Activated CD8-positive, alpha-beta memory T cell treated with anti-CD3 and anti-CD28 coated beads, Interleukin-2, amount 10 ng/mL, durations not matched to agents 7 days and 5 days (primary cell): ENCODE results near the gene FPGS. TPM values are rescaled to one million over a fixed set of nuclear protein-coding genes. Genes with fewer than 3 reads are reported as not detected.
A peak's percentile ranks its signal among the peaks of the same experiment; 100 is the strongest.

Experiments used
- ATAC-seq: fragments of 150-1000 bp; cut with Tn5 transposase; one replicate; pipeline ENCODE4 v1.10.0; 2021; ENCODE audit warnings: moderate library complexity
- CTCF ChIA-PET: fragments of 350-600 bp; sonication (Branson Sonifier 250); formaldehyde crosslinking; loops from one replicate; lab custom pipeline; 2021; ENCODE audit warnings: antibody characterized with exemption; lab: Charles Lee
- DNase-seq: peaks from one replicate; pipeline ENCODE4 v3.0.0-alpha.2; 2020
- H3K27ac Mint-ChIP-seq: one replicate; pipeline ENCODE4 v1.8.0; 2021; ENCODE audit warnings: mild to moderate bottlenecking, mixed read lengths
- H3K27me3 Mint-ChIP-seq: one replicate; pipeline ENCODE4 v1.8.0; 2021; ENCODE audit warnings: mixed read lengths
- H3K36me3 Mint-ChIP-seq: one replicate; pipeline ENCODE4 v1.8.0; 2021; ENCODE audit warnings: mild to moderate bottlenecking, mixed read lengths
- H3K4me1 Mint-ChIP-seq: one replicate; pipeline ENCODE4 v1.8.0; 2021; ENCODE audit warnings: mixed read lengths
- H3K4me3 Mint-ChIP-seq: one replicate; pipeline ENCODE4 v1.8.0; 2021; ENCODE audit warnings: mild to moderate bottlenecking, moderate library complexity, mixed read lengths
- H3K9me3 Mint-ChIP-seq: one replicate; pipeline ENCODE4 v1.8.0; 2022; ENCODE audit warnings: low read depth, mixed read lengths
- total RNA-seq, 2 experiments: library from RNA; stranded (reverse); gene quantifications; one replicate each; pipeline ENCODE4 v1.2.3, GENCODE V29; 2021

The FPGS gene
- total RNA-seq, 2 experiments from 2014 or later: 109 to 117 TPM

DNA sequence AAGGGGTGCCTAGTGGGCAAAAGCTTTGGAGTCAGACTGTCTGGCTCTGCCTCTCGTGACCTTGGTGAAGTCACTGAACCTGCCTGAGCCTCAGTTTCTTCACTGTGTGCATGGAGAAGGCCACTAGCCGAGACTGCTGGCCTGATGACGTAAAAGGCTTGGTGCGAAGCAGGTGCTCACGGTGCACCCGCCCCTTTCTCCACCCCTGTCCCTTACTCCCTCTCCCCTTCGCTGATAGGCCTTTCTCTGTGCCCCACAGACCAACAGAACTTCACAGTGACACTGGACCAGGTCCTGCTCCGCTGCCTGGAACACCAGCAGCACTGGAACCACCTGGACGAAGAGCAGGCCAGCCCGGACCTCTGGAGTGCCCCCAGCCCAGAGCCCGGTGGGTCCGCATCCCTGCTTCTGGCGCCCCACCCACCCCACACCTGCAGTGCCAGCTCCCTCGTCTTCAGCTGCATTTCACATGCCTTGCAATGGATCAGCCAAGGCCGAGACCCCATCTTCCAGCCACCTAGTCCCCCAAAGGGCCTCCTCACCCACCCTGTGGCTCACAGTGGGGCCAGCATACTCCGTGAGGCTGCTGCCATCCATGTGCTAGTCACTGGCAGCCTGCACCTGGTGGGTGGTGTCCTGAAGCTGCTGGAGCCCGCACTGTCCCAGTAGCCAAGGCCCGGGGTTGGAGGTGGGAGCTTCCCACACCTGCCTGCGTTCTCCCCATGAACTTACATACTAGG lies 10.4 kb downstream of the FPGS start:
- Mint-ChIP-seq H3K36me3 (peaks cover 20% of the 10 kb centered on the region), H3K4me3 (no peak overlapping the region), H3K27me3 (no peaks in the 10 kb centered on the region), H3K27ac (no peak overlapping the region), H3K9me3 (no peaks in the 10 kb centered on the region), H3K4me1 (no peaks in the 10 kb centered on the region)
- CTCF ChIA-PET: no interaction called here
- DNase-seq: no peak
- no peak for ATAC-seq

DNA sequence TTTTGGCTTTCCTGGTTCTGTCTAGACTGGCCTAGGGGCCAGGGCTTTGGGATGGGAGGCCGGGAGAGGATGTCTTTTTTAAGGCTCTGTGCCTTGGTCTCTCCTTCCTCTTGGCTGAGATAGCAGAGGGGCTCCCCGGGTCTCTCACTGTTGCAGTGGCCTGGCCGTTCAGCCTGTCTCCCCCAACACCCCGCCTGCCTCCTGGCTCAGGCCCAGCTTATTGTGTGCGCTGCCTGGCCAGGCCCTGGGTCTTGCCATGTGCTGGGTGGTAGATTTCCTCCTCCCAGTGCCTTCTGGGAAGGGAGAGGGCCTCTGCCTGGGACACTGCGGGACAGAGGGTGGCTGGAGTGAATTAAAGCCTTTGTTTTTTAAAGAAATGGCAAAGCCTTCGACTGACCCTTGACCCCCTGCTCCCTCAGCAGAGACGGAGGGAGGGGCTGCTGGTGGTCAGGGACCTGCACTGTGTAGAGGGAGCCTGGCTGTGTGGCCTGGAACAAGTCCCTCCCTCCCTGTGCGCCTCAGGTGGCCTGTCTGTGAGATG lies 11.1 kb downstream of the FPGS start:
- Mint-ChIP-seq H3K36me3 (peaks cover 22% of the 10 kb centered on the region), H3K4me1 (no peaks in the 10 kb centered on the region), H3K27ac (no peak overlapping the region), H3K27me3 (no peaks in the 10 kb centered on the region), H3K9me3 (no peaks in the 10 kb centered on the region), H3K4me3 (no peak overlapping the region)
- CTCF ChIA-PET: no interaction called here
- ATAC-seq (no peak), DNase-seq (no peak)

DNA sequence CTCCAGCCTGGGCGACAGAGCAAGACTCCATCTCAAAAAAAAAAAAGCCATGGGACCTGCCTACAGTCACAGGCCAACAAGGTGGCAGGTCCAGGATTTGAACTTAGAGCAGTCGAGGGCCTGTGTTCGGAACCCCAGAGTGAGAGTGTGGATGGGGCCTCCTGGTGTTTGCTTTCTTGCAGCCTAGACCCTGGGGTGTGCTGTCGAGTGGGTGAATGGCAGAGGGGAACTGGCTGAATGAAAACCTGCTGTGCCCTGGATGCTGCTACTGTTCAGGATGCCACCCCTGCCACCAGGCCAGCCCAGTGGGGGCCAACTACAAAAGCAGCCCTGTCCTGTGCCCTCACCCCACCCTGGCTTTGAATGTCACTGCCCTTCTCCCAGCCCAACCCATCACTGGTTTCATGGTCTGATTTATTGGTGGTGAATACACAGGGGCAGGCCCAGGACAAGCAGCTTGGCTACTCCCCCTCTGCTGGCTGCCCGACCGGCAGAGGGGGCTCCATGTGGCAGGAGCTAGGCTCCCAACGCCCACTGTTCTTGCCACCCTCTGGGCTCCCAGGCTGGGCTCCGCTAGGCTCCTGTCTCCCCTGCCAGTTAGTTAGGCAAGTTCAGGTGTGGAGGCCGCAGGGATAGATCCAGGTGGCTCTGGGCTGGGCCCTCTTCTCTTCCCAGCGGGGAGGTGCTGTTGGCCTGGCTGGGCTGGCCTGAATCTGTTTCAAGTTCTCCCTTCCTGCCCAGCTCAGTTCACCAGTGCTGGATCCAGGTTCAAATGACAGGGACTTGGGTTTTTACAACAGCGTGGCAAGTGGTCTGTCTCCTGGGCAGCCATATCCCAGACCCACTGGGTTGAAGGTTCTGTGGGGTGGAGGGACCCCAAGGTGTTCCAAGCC lies 12.2 kb downstream of the FPGS start:
- Mint-ChIP-seq H3K4me3 (no peak overlapping the region), H3K27ac (no peak overlapping the region), H3K4me1 (no peaks in the 10 kb centered on the region), H3K36me3 (peaks cover 15% of the 10 kb centered on the region), H3K27me3 (no peaks in the 10 kb centered on the region), H3K9me3 (no peaks in the 10 kb centered on the region)
- no peak for ATAC-seq
- CTCF ChIA-PET: interaction anchor here (1.4 kb wide), 1 partner anchor 55 kb away, joined by 5 read pairs; no protein-coding TSS in a partner anchor
- no peak for DNase-seq

DNA sequence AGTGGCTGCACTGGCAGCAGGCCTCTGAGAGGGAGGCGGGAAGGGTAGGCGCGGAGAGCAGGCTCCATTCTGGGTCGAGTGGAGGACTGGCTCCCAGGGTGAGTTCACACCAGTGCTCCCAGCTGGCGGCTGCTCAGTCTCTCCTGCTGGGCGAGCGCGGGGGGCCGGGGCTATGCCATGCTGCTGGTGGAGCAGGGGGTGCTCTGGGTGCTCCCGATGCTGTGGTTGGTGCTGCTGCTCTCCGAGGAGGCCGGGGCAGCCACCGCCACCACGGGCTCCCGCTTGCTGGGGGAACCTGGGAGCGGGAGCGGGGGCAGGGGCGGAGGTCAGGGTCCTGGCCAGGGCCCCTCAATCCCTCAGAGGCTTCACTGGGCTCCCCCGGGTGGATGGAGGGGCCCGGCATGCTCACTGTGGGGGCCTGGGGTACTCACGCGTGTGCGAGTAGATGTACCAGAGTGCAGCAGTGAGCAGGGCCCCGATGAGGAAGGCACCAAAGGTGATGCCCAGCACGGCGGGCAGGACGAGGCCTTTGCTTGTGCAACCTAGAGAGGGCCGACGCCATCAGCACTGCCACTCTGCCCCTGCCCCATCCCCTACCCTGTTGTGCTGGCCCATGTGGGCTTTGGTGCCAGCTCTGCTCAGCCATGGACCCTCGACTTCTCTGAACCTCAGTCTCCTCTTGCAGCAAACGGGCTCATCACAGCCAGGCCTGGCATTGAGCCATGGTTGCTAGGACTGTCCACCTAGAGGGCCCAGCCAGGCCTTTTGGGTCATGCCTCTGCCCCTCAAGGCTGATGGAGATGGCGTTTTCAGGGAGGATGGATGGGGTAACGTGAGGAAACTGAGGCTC lies 13.1 kb downstream of the FPGS start:
- ATAC-seq: no peak

DNA sequence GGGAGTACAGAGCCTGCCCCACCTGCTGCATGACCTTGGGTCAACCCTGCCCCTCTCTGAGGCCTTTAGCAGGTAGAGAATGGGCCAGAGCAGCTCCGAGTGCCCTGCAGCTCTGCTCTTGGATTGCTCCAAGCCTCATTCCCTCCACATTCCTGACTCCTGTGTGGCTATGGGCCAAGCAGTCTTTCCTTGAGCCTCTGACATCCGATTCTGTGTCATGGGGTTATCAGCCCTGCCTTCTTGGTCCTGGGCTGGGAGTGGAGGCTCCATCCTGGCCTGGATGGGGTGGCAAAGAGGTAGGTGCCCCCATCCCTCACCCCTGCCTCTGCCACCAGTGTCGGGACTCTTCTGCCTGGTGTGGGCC lies 13.7 kb downstream of the FPGS start:
- Mint-ChIP-seq H3K27me3 (no peaks in the 10 kb centered on the region), H3K9me3 (no peaks in the 10 kb centered on the region), H3K36me3 (peaks cover 9% of the 10 kb centered on the region), H3K27ac (no peak overlapping the region), H3K4me3 (no peak overlapping the region), H3K4me1 (no peaks in the 10 kb centered on the region)
- DNase-seq (no peak), ATAC-seq (no peak)
- CTCF ChIA-PET: no interaction called here

More for the DNA sequence above, 13.1 kb downstream of the FPGS start:
- CTCF ChIA-PET: interaction anchor here (1.4 kb wide), 1 partner anchor 55 kb away, joined by 5 read pairs; no protein-coding TSS in a partner anchor
- Mint-ChIP-seq H3K36me3 (peaks cover 10% of the 10 kb centered on the region), H3K9me3 (no peaks in the 10 kb centered on the region), H3K27me3 (no peaks in the 10 kb centered on the region), H3K4me3 (no peak overlapping the region), H3K4me1 (no peaks in the 10 kb centered on the region), H3K27ac (no peak overlapping the region)
- DNase-seq: no peak

DNA sequence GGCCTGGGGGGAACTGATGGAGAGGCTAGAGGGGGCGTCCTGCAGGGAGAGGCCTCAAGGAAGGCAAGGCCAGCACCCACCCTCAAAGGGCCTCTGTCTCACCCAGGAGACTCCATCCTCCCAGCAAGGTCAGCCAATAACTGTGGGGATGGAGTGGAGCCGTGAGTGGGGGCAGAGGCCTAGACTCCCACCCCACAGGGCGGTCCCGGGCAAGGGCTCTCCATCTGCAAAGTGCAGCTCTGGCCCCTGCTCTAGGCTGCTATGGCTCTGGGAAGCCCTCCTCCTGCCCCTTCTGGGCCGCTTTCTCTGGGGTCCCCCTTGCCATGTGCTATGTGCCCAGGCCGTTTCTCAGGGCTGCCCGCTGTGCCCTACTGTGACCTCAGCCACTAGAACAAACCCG lies 14.0 kb downstream of the FPGS start:
- DNase-seq (no peak), ATAC-seq (no peak)
- H3K27me3 Mint-ChIP-seq: no peaks in the 10 kb centered on the region
- CTCF ChIA-PET: interaction anchor here (4.4 kb wide), 1 partner anchor 53 kb away, joined by 17 read pairs; no protein-coding TSS in a partner anchor
- H3K4me1 Mint-ChIP-seq: no peaks in the 10 kb centered on the region
- H3K36me3 Mint-ChIP-seq: peaks cover 8% of the 10 kb centered on the region
- no peaks in the 10 kb centered on the region for H3K9me3 Mint-ChIP-seq
- no peak overlapping the region for H3K27ac Mint-ChIP-seq
- no peak overlapping the region for H3K4me3 Mint-ChIP-seq

DNA sequence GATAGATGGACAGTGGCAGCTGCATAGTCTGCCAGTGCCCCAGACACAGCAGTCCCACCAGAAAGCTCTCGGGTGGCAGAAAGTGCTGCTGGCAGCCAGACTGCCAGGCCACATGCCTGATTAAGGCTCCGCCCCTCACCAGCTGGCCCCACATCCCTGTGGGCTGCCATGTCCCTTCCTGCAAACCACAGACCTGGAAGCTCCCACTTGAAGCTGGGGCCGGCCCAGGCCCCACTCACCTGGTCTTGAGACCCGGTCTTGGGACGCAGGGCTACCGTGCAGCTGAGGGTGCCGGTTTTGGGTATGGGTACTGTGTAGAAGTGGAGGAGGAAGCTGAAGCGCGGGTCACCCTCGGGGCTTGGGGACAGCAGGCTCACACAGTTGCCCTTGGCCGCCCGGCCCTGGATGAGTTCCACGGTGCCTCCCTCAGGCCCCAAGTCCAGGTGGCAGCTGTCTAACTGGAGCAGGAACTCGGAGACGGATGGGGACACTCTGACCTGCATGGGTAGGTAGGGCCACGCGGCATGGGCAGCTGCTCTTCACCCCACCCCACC lies 15.3 kb downstream of the FPGS start:
- H3K4me1 Mint-ChIP-seq: no peaks in the 10 kb centered on the region
- DNase-seq: no peak
- H3K27ac Mint-ChIP-seq: no peak overlapping the region
- H3K27me3 Mint-ChIP-seq: no peaks in the 10 kb centered on the region
- no peak overlapping the region for H3K4me3 Mint-ChIP-seq
- H3K36me3 Mint-ChIP-seq: peaks cover 6% of the 10 kb centered on the region
- no peaks in the 10 kb centered on the region for H3K9me3 Mint-ChIP-seq
- ATAC-seq: no peak
- CTCF ChIA-PET: interaction anchor here (4.4 kb wide), 1 partner anchor 52 kb away, joined by 17 read pairs; no protein-coding TSS in a partner anchor

DNA sequence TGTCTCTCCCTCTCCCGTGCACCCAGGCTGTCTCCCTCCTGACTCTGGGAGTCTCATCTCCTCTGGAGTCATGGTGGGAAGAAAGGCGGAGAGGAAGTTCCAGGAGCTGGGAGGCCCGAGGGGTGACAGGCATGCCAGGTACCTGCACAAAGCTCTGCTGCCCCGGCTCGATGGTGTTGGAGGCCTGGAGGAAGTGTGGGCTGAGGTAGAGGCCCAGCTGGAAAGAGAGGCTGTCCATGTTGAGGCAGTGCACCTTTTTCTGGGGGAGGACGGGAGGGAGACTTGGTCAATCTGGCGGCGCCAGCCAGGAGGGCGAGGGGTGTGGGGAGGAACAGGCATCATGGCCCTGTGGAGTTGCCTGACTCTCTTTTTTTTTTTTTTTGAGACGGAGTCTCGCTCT lies 15.9 kb downstream of the FPGS start:
- ATAC-seq: no peak
- H3K36me3 Mint-ChIP-seq: peaks cover 6% of the 10 kb centered on the region
- no peak for DNase-seq

DNA sequence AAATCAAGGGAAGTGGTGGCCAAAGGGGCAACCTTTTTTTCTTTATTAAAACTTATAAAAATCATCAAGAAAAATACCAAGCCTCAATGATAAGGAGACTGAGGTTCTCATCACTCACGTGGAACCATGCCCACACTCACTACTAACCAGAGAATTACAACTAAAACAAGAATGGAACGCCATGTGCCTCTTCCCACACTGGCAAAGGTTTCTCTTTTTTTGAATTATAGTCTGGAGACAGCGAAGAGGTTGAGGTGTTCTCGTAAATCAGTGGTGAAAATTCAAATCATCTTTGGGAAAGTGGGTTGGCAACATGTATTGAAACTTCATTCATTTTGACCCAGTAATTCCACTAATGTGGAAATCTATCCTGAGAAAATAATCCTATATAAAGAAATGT lies 19.4 kb downstream of the FPGS start:
- Mint-ChIP-seq H3K27me3 (no peaks in the 10 kb centered on the region), H3K4me3 (no peak overlapping the region), H3K36me3 (peaks cover 5% of the 10 kb centered on the region), H3K9me3 (no peaks in the 10 kb centered on the region), H3K27ac (no peak overlapping the region), H3K4me1 (no peaks in the 10 kb centered on the region)
- DNase-seq (no peak), ATAC-seq (no peak)
- CTCF ChIA-PET: interaction anchor here (1.4 kb wide), 1 partner anchor 48 kb away, joined by 4 read pairs; no protein-coding TSS in a partner anchor

More for the DNA sequence above, 15.9 kb downstream of the FPGS start:
- Mint-ChIP-seq H3K4me3 (no peak overlapping the region), H3K9me3 (no peaks in the 10 kb centered on the region), H3K27ac (no peak overlapping the region), H3K27me3 (no peaks in the 10 kb centered on the region), H3K4me1 (no peaks in the 10 kb centered on the region)
- CTCF ChIA-PET: interaction anchor here (4.4 kb wide), 1 partner anchor 51 kb away, joined by 17 read pairs; no protein-coding TSS in a partner anchor

DNA sequence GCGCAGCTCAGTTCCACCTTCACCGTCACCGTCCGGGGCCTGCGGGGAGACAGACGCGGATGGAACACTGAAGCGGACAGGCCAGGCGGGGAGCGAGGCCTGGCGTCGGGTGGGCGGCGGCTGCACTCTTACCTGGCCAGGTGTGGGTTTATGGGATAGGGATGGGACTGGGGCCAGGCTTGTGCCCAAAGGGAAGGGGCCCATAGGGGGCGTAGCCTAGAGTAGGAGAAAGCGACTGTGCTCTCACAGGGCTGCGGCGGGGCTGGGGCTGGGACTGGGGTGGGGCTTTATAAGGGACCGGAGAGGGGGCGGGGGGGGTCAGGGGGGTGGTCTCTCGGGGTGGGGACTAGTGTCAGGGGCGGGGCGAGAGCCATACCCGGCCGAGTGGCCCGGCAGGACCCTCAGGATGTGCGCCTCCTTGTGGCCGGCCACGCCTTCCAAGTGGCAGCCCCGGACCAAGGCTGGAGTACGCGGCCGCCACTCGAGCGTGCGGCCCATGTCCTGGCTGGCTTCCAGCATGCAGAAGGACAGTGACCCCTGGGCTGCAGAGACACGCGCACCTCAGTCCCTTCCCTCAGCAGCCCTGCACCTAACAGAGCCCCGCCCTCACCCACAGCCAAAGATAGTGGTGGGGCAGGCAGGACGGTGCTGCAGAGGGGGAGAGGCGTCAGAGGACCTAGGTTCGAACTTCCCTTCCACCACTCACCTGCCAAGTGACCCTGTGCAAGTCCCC lies 22.8 kb downstream of the FPGS start:
- no peaks in the 10 kb centered on the region for H3K9me3 Mint-ChIP-seq
- no peak overlapping the region for H3K4me3 Mint-ChIP-seq
- H3K4me1 Mint-ChIP-seq: no peaks in the 10 kb centered on the region
- DNase-seq: no peak
- ATAC-seq: peak; percentile 23
- no peaks in the 10 kb centered on the region for H3K36me3 Mint-ChIP-seq
- no peaks in the 10 kb centered on the region for H3K27me3 Mint-ChIP-seq
- H3K27ac Mint-ChIP-seq: no peak overlapping the region
- CTCF ChIA-PET: no interaction called here

DNA sequence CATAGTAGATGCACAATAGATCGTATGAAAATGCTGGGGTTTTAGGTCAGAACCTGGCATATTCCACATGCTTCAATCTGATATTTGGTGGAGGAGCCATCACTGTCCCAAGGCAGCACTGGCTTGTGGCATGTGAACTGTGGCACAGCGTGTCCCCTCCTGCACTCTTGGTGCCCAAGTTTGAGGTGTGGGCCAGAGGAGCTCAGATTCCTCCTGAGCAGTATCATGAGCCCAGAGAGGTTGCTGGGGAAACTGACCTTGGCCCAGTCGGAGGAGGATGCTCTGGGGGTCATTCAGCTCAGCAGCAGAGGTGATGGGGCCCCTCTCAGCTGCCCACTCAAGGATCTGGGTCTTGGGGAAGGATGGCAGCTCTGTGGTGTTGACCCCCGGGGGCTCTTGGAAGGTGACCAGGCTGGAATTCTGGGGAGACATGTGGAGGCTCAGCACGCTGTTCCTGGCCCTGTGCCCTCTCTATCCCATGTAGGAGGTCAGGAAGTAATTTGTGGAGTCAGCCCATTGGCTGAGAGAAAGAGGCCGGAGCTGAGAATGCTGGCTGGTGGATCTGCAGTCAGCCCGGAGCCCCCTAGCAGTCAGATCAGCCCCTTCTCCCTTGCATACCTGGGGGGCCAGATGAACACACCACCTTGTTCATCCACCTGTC lies 23.7 kb downstream of the FPGS start:
- H3K9me3 Mint-ChIP-seq: no peaks in the 10 kb centered on the region
- CTCF ChIA-PET: no interaction called here
- ATAC-seq: no peak
- DNase-seq: no peak
- H3K4me3 Mint-ChIP-seq: no peak overlapping the region
- H3K36me3 Mint-ChIP-seq: no peaks in the 10 kb centered on the region
- no peaks in the 10 kb centered on the region for H3K27me3 Mint-ChIP-seq
- H3K4me1 Mint-ChIP-seq: no peaks in the 10 kb centered on the region
- H3K27ac Mint-ChIP-seq: no peak overlapping the region
